ENCODE data around the gene LAPTM5.

DNA sequence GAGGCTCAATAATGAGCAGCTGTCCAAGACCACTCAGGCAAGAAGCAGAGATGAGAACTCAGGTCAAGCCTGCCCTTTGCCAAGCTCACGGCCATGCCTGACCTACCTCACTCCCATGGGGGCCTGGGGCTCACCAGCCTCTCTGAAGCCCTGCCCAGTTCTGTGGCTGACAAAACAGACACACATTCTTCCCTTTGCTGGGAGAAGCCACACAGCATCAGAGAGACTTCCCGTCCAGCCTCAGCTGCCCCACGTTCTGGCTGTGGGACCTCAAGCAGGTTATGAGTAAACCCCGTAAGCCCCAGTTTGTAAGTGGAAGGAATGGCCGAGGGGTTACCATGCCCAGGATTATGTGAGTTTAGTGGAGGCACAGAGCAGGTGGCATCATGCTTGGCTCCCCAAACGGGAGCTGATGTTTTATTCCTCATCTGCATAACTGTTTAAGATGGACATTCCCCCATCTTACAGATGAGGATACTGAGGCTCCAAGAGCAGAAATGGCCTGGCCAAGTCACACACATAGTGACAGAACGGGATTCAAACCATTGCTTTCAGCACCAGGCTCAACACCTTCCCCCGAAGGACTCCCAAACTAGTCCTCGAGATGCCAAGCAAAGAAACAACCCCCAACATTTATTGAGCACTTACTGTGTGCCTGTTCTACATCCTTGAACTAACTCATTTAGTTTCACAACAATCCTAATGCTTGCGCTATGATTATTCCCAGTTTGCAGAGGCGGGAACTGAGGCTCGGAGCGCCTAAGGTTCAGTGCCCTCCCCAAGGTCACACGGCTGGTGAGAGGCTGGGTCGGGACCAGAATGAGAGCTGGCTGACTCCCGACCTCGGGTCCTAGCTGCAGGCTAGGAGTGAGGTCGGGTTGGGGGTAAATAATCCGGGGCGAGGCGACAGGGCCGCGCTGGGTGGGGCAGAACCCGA lies 49.1 kb upstream of the LAPTM5 start:
- TF ChIP-seq, protein P1, sequence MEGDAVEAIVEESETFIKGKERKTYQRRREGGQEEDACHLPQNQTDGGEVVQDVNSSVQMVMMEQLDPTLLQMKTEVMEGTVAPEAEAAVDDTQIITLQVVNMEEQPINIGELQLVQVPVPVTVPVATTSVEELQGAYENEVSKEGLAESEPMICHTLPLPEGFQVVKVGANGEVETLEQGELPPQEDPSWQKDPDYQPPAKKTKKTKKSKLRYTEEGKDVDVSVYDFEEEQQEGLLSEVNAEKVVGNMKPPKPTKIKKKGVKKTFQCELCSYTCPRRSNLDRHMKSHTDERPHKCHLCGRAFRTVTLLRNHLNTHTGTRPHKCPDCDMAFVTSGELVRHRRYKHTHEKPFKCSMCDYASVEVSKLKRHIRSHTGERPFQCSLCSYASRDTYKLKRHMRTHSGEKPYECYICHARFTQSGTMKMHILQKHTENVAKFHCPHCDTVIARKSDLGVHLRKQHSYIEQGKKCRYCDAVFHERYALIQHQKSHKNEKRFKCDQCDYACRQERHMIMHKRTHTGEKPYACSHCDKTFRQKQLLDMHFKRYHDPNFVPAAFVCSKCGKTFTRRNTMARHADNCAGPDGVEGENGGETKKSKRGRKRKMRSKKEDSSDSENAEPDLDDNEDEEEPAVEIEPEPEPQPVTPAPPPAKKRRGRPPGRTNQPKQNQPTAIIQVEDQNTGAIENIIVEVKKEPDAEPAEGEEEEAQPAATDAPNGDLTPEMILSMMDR (tag by site-specific recombination; IDR thresholded peaks at IDR 0.05): no peak
- TF ChIP-seq ZNF624 (tag by site-specific recombination; IDR thresholded peaks at IDR 0.05): no peak
- TF ChIP-seq, protein P2, sequence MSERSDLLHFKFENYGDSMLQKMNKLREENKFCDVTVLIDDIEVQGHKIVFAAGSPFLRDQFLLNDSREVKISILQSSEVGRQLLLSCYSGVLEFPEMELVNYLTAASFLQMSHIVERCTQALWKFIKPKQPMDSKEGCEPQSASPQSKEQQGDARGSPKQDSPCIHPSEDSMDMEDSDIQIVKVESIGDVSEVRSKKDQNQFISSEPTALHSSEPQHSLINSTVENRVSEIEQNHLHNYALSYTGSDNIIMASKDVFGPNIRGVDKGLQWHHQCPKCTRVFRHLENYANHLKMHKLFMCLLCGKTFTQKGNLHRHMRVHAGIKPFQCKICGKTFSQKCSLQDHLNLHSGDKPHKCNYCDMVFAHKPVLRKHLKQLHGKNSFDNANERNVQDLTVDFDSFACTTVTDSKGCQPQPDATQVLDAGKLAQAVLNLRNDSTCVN (tag by site-specific recombination; optimal IDR thresholded peaks at IDR 0.05): no peak
- TF ChIP-seq YY1 (tag by site-specific recombination; IDR thresholded peaks at IDR 0.05): no peak
- TF ChIP-seq ZNF133 (tag by site-specific recombination; IDR thresholded peaks at IDR 0.05): no peak
- TF ChIP-seq, protein P3, sequence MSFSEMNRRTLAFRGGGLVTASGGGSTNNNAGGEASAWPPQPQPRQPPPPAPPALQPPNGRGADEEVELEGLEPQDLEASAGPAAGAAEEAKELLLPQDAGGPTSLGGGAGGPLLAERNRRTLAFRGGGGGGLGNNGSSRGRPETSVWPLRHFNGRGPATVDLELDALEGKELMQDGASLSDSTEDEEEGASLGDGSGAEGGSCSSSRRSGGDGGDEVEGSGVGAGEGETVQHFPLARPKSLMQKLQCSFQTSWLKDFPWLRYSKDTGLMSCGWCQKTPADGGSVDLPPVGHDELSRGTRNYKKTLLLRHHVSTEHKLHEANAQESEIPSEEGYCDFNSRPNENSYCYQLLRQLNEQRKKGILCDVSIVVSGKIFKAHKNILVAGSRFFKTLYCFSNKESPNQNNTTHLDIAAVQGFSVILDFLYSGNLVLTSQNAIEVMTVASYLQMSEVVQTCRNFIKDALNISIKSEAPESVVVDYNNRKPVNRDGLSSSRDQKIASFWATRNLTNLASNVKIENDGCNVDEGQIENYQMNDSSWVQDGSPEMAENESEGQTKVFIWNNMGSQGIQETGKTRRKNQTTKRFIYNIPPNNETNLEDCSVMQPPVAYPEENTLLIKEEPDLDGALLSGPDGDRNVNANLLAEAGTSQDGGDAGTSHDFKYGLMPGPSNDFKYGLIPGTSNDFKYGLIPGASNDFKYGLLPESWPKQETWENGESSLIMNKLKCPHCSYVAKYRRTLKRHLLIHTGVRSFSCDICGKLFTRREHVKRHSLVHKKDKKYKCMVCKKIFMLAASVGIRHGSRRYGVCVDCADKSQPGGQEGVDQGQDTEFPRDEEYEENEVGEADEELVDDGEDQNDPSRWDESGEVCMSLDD (tag by site-specific recombination; IDR thresholded peaks at IDR 0.05): no peak
- TF ChIP-seq ZFP41 (tag by site-specific recombination; IDR thresholded peaks at IDR 0.05; ENCODE audit: borderline replicate concordance): no peak
- TF ChIP-seq, protein P4, sequence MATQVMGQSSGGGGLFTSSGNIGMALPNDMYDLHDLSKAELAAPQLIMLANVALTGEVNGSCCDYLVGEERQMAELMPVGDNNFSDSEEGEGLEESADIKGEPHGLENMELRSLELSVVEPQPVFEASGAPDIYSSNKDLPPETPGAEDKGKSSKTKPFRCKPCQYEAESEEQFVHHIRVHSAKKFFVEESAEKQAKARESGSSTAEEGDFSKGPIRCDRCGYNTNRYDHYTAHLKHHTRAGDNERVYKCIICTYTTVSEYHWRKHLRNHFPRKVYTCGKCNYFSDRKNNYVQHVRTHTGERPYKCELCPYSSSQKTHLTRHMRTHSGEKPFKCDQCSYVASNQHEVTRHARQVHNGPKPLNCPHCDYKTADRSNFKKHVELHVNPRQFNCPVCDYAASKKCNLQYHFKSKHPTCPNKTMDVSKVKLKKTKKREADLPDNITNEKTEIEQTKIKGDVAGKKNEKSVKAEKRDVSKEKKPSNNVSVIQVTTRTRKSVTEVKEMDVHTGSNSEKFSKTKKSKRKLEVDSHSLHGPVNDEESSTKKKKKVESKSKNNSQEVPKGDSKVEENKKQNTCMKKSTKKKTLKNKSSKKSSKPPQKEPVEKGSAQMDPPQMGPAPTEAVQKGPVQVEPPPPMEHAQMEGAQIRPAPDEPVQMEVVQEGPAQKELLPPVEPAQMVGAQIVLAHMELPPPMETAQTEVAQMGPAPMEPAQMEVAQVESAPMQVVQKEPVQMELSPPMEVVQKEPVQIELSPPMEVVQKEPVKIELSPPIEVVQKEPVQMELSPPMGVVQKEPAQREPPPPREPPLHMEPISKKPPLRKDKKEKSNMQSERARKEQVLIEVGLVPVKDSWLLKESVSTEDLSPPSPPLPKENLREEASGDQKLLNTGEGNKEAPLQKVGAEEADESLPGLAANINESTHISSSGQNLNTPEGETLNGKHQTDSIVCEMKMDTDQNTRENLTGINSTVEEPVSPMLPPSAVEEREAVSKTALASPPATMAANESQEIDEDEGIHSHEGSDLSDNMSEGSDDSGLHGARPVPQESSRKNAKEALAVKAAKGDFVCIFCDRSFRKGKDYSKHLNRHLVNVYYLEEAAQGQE (tag by site-specific recombination; IDR thresholded peaks at IDR 0.05): no peak
- TF ChIP-seq, protein P5, sequence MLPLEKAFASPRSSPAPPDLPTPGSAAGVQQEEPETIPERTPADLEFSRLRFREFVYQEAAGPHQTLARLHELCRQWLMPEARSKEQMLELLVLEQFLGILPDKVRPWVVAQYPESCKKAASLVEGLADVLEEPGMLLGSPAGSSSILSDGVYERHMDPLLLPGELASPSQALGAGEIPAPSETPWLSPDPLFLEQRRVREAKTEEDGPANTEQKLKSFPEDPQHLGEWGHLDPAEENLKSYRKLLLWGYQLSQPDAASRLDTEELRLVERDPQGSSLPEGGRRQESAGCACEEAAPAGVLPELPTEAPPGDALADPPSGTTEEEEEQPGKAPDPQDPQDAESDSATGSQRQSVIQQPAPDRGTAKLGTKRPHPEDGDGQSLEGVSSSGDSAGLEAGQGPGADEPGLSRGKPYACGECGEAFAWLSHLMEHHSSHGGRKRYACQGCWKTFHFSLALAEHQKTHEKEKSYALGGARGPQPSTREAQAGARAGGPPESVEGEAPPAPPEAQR (tag by site-specific recombination; IDR thresholded peaks at IDR 0.05): no peak

Data from HEK293 (cell line).